Effector CD8-positive, alpha-beta T cell (primary cell): ENCODE results near the gene VAX1.
"Not testable (repeated sequence)": the region's sequence is repeated elsewhere in the genome, so short reads cannot be mapped to it uniquely, and the experiment has no call there.

Experiments used
- DNase-seq: peaks from one replicate; lab custom pipeline; 2025; lab: John Stamatoyannopoulos, UW

The VAX1 gene

GRCh38 chr10:117135480-117136140 lies 2.5 kb downstream of the VAX1 start:
- DNase-seq = no peak

GRCh38 chr10:117135026-117135372 lies 3.1 kb downstream of the VAX1 start:
- DNase-seq = no peak

- DNase-seq = no peak
Observed at GRCh38 chr10:117134306-117135025, 3.6 kb downstream of the VAX1 start.

- DNase-seq = no peak
Observed at GRCh38 chr10:117134056-117134305, 4.1 kb downstream of the VAX1 start.

- DNase-seq = no peak
Observed at GRCh38 chr10:117133273-117134055, 4.6 kb downstream of the VAX1 start.

GRCh38 chr10:117132751-117133231 lies 5.3 kb downstream of the VAX1 start:
- no peak for DNase-seq

- DNase-seq = no peak
Observed at GRCh38 chr10:117131376-117132327, 6.4 kb downstream of the VAX1 start.

GRCh38 chr10:117130862-117131375 lies 7.2 kb downstream of the VAX1 start:
- DNase-seq = no peak

- DNase-seq = no peak
Observed at GRCh38 chr10:117130346-117130745, 7.7 kb downstream of the VAX1 start.

GRCh38 chr10:117126645-117127044 lies 11.4 kb downstream of the VAX1 start:
- DNase-seq = not testable (repeated sequence)

- no peak for DNase-seq
Observed at GRCh38 chr10:117126034-117126433, 12.0 kb downstream of the VAX1 start.

- no peak for DNase-seq
Observed at GRCh38 chr10:117112220-117112619, 25.9 kb downstream of the VAX1 start.

GRCh38 chr10:117107238-117107637 lies 30.8 kb downstream of the VAX1 start:
- DNase-seq = no peak

GRCh38 chr10:117096599-117097201 lies 41.4 kb downstream of the VAX1 start:
- no peak for DNase-seq

GRCh38 chr10:117094856-117095255 lies 43.2 kb downstream of the VAX1 start:
- DNase-seq = no peak

- no peak for DNase-seq
Observed at GRCh38 chr10:117092386-117092785, 45.7 kb downstream of the VAX1 start.

- no peak for DNase-seq
Observed at GRCh38 chr10:117090834-117091233, 47.2 kb downstream of the VAX1 start.

GRCh38 chr10:117087521-117087920 lies 50.5 kb downstream of the VAX1 start:
- no peak for DNase-seq

- DNase-seq = no peak
Observed at GRCh38 chr10:117086546-117086945, 51.5 kb downstream of the VAX1 start.

- DNase-seq = not testable (repeated sequence)
Observed at GRCh38 chr10:117084421-117085246, 53.4 kb downstream of the VAX1 start.
